T-cell (primary cell): ENCODE results near the gene ARHGEF12. TPM values are rescaled to one million over a fixed set of nuclear protein-coding genes. Genes with fewer than 3 reads are reported as not detected.

ENCODE experiments used
- ATAC-seq, 4 experiments: fragments of 200-7000 bp in 3 of 4; fragments of 150-1000 bp in 1 of 4; cut with Tn5 transposase; replicated peaks in 1 of 4; 1 replicate in 3 of 4; 2 replicates in 1 of 4; pipeline ENCODE4 v1.10.0; 2021; ENCODE audit warnings: moderate library complexity in 3 of 4, mild to moderate bottlenecking in 2 of 4, moderate number of reproducible peaks in 1 of 4
- CTCF ChIA-PET, 2 donors: fragments of 300-600 bp; sonication (Branson Sonifier 250); formaldehyde crosslinking; loops; one replicate each; lab custom pipeline; 2022; ENCODE audit warnings: antibody characterized with exemption in 2 of 2; lab: Charles Lee
- POLR2A ChIA-PET, 2 donors: fragments of 300-600 bp; sonication (Branson Sonifier 250); formaldehyde crosslinking; loops; one replicate each; lab custom pipeline; 2022; ENCODE audit warnings: antibody characterized with exemption in 2 of 2; lab: Charles Lee
- DNase-seq, 35 experiments: peaks; one replicate each; pipeline versions ENCODE4 v3.0.0 to v3.0.0-alpha.2; 2013 to 2023
- H3K27ac ChIP-seq: one replicate; pipeline ENCODE4 v1.5.1; 2013; ENCODE audit warnings: low read length
- H3K27me3 ChIP-seq, 2 experiments: replicated peaks in 1 of 2; 1 replicate in 1 of 2; 2 replicates in 1 of 2; pipeline versions ENCODE4 v1.6.1 to v1.7.0; 2013; ENCODE audit warnings: low read length in 1 of 2, mixed read lengths in 1 of 2; ENCODE audit not compliant: control insufficient read depth in 2 of 2, insufficient read depth in 2 of 2; ENCODE audit errors: extremely low read depth in 1 of 2
- H3K36me3 ChIP-seq, 2 donors: 1 replicate in 1 of 2; 2 replicates in 1 of 2; pipeline versions ENCODE4 v1.6.1 to v1.7.0; 2013; ENCODE audit warnings: low read length in 1 of 2; ENCODE audit not compliant: control insufficient read depth in 2 of 2, insufficient read depth in 1 of 2; ENCODE audit errors: extremely low read depth in 1 of 2
- H3K4me1 ChIP-seq, 2 experiments: 1 replicate in 1 of 2; 2 replicates in 1 of 2; pipeline versions ENCODE4 v1.6.1 to v1.7.0; 2013; ENCODE audit warnings: low read length in 2 of 2, mixed read lengths in 1 of 2; ENCODE audit not compliant: insufficient read depth in 2 of 2, control insufficient read depth in 1 of 2; ENCODE audit errors: extremely low read depth in 1 of 2
- H3K4me3 ChIP-seq, 2 donors: 1 replicate in 1 of 2; 2 replicates in 1 of 2; pipeline versions ENCODE4 v1.5.1 to v1.7.0; 2013; ENCODE audit warnings: mild to moderate bottlenecking in 2 of 2, low read length in 1 of 2, moderate library complexity in 1 of 2; ENCODE audit not compliant: control insufficient read depth in 1 of 2; ENCODE audit errors: extremely low read depth in 1 of 2
- H3K9me3 ChIP-seq: 2 replicates; pipeline ENCODE4 v1.7.0; 2013
- H3K27ac Mint-ChIP-seq, 2 donors: one replicate each; pipeline ENCODE4 v1.8.0; 2020 to 2021; ENCODE audit warnings: mild to moderate bottlenecking in 2 of 2, mixed read lengths in 2 of 2
- H3K27me3 Mint-ChIP-seq, 2 donors: one replicate each; pipeline ENCODE4 v1.8.0; 2021 to 2022; ENCODE audit warnings: mixed read lengths in 2 of 2
- H3K36me3 Mint-ChIP-seq: one replicate; pipeline ENCODE4 v1.8.0; 2021; ENCODE audit warnings: mixed read lengths
- H3K4me1 Mint-ChIP-seq, 3 donors: one replicate each; pipeline ENCODE4 v1.8.0; 2020 to 2022; ENCODE audit warnings: mixed read lengths in 3 of 3, mild to moderate bottlenecking in 1 of 3
- H3K4me3 Mint-ChIP-seq, 3 donors: one replicate each; pipeline ENCODE4 v1.8.0; 2020 to 2022; ENCODE audit warnings: mild to moderate bottlenecking in 3 of 3, mixed read lengths in 3 of 3, moderate library complexity in 3 of 3
- H3K9me3 Mint-ChIP-seq, 3 donors: one replicate each; pipeline ENCODE4 v1.8.0; 2020 to 2022; ENCODE audit warnings: mixed read lengths in 3 of 3
- WGBS: methylation state at CpG from one replicate; pipeline ENCODE4 v1.1.5; 2013; ENCODE audit warnings: missing lambda C conversion rate; ENCODE audit not compliant: insufficient coverage; 5-methylcytosine and 5-hydroxymethylcytosine counted together
- total RNA-seq, 35 experiments: library from RNA in 6 of 35; stranded (reverse) in 6 of 35; fragments of 120-200 nt in 1 of 35; gene quantifications; one replicate each; pipeline versions ENCODE4 v1.2.1 to v1.2.4 and lab custom pipeline; 2013 to 2026

The ARHGEF12 gene
- total RNA-seq, 5 donors from 2014 or later (not counting 1 experiment from before 2014, with no cell fraction given), result 4.8 to 12.8 (median 8.0) TPM

GRCh38 chr11:120354779-120355178, 18.6 kb downstream of the ARHGEF12 start:
- no peaks in the 10 kb centered on the region for H3K4me1 ChIP-seq
- H3K27ac ChIP-seq, result no peak overlapping the region
- CTCF ChIA-PET, result no interaction called here
- H3K27me3 Mint-ChIP-seq, result peaks cover 39 to 60% of the 10 kb centered on the region in 2 donors
- WGBS, result 100% methylated on average over 1 of the region's 6 CpGs
- H3K4me3 ChIP-seq, result no peak overlapping the region
- peaks cover 5% of the 10 kb centered on the region for H3K36me3 Mint-ChIP-seq
- no peak overlapping the region for H3K27ac Mint-ChIP-seq
- no peaks in the 10 kb centered on the region for H3K36me3 ChIP-seq
- no peak overlapping the region for H3K4me3 Mint-ChIP-seq
- ATAC-seq, result no peak
- H3K4me1 Mint-ChIP-seq, result peaks cover 0 to 4% (median 0%) of the 10 kb centered on the region in 3 donors
- no peaks in the 10 kb centered on the region for H3K9me3 Mint-ChIP-seq
- H3K9me3 ChIP-seq, result no peaks in the 10 kb centered on the region
- DNase-seq, result no peak
- POLR2A ChIA-PET, result no interaction called here
- peaks cover 3 to 40% of the 10 kb centered on the region in 2 experiments for H3K27me3 ChIP-seq

- peaks cover 5% of the 10 kb centered on the region for H3K36me3 Mint-ChIP-seq
- ChIA-PET CTCF (no interaction called here), POLR2A (no interaction called here)
- no peak overlapping the region for H3K4me3 Mint-ChIP-seq
- no peak overlapping the region for H3K27ac ChIP-seq
- H3K36me3 ChIP-seq, result no peaks in the 10 kb centered on the region
- H3K9me3 ChIP-seq, result no peaks in the 10 kb centered on the region
- H3K27me3 ChIP-seq, result peaks cover 2 to 34% of the 10 kb centered on the region in 2 experiments
- no peaks in the 10 kb centered on the region for H3K4me1 ChIP-seq
- no peak overlapping the region for H3K4me3 ChIP-seq
- H3K27ac Mint-ChIP-seq, result no peak overlapping the region
- ATAC-seq (no peak), DNase-seq (no peak)
- H3K4me1 Mint-ChIP-seq, result no peaks in the 10 kb centered on the region
- H3K27me3 Mint-ChIP-seq, result peaks cover 25 to 45% of the 10 kb centered on the region in 2 donors
- H3K9me3 Mint-ChIP-seq, result no peaks in the 10 kb centered on the region
- WGBS, result 96% methylated on average over 3 of the region's 6 CpGs
Observed at GRCh38 chr11:120357620-120358019, 21.4 kb downstream of the ARHGEF12 start.

- no peak overlapping the region for H3K4me3 Mint-ChIP-seq
- H3K9me3 ChIP-seq, result no peaks in the 10 kb centered on the region
- H3K27ac ChIP-seq, result no peak overlapping the region
- H3K36me3 ChIP-seq, result no peaks in the 10 kb centered on the region
- H3K27ac Mint-ChIP-seq, result no peak overlapping the region
- peaks cover 2 to 22% of the 10 kb centered on the region in 2 experiments for H3K27me3 ChIP-seq
- no peak overlapping the region for H3K4me3 ChIP-seq
- WGBS, result 90% methylated on average over 2 of the region's 3 CpGs
- peaks cover 21 to 36% of the 10 kb centered on the region in 2 donors for H3K27me3 Mint-ChIP-seq
- POLR2A ChIA-PET, result no interaction called here
- H3K4me1 ChIP-seq, result no peaks in the 10 kb centered on the region
- DNase-seq, result no peak
- peaks cover 5% of the 10 kb centered on the region for H3K36me3 Mint-ChIP-seq
- no peaks in the 10 kb centered on the region for H3K9me3 Mint-ChIP-seq
- ATAC-seq, result no peak
- H3K4me1 Mint-ChIP-seq, result no peaks in the 10 kb centered on the region
- CTCF ChIA-PET, result no interaction called here
Observed at GRCh38 chr11:120358729-120359128, 22.5 kb downstream of the ARHGEF12 start.

GRCh38 chr11:120363436-120363835, 27.2 kb downstream of the ARHGEF12 start:
- peaks cover 2 to 7% of the 10 kb centered on the region in 2 experiments for H3K27me3 ChIP-seq
- no peak for ATAC-seq

GRCh38 chr11:120365512-120365911, 29.3 kb downstream of the ARHGEF12 start:
- no peaks in the 10 kb centered on the region for H3K4me1 ChIP-seq
- peaks cover under 1 to 3% of the 10 kb centered on the region in 2 donors for H3K27me3 Mint-ChIP-seq
- H3K9me3 Mint-ChIP-seq, result no peaks in the 10 kb centered on the region
- no peak for ATAC-seq
- ChIA-PET CTCF (no interaction called here), POLR2A (no interaction called here)
- peaks cover 0 to 2% of the 10 kb centered on the region in 2 experiments for H3K27me3 ChIP-seq
- no peak overlapping the region for H3K27ac ChIP-seq
- no peaks in the 10 kb centered on the region for H3K9me3 ChIP-seq
- H3K4me3 ChIP-seq, result no peak overlapping the region
- H3K36me3 ChIP-seq, result no peaks in the 10 kb centered on the region
- no peak for DNase-seq
- no peaks in the 10 kb centered on the region for H3K4me1 Mint-ChIP-seq
- no peak overlapping the region for H3K27ac Mint-ChIP-seq
- H3K4me3 Mint-ChIP-seq, result no peak overlapping the region
- H3K36me3 Mint-ChIP-seq, result no peaks in the 10 kb centered on the region

More at GRCh38 chr11:120363436-120363835, 27.2 kb downstream of the ARHGEF12 start:
- Histone ChIP-seq H3K4me3 (no peak overlapping the region), H3K9me3 (no peaks in the 10 kb centered on the region), H3K27ac (no peak overlapping the region), H3K4me1 (no peaks in the 10 kb centered on the region), H3K36me3 (no peaks in the 10 kb centered on the region)
- Mint-ChIP-seq H3K4me1 (no peaks in the 10 kb centered on the region), H3K4me3 (no peak overlapping the region), H3K9me3 (no peaks in the 10 kb centered on the region), H3K36me3 (no peaks in the 10 kb centered on the region), H3K27ac (no peak overlapping the region), H3K27me3 (peaks cover 6 to 9% of the 10 kb centered on the region in 2 donors)
- no peak for DNase-seq
- POLR2A ChIA-PET, result no interaction called here
- CTCF ChIA-PET, result no interaction called here

- H3K27me3 Mint-ChIP-seq, result peaks cover 5 to 8% of the 10 kb centered on the region in 2 donors
- no peak overlapping the region for H3K27ac Mint-ChIP-seq
- no peak for DNase-seq
- Histone ChIP-seq H3K9me3 (no peaks in the 10 kb centered on the region), H3K27ac (no peak overlapping the region), H3K36me3 (no peaks in the 10 kb centered on the region), H3K4me3 (no peak overlapping the region), H3K27me3 (peaks cover 0 to 4% of the 10 kb centered on the region in 2 experiments), H3K4me1 (no peaks in the 10 kb centered on the region)
- POLR2A ChIA-PET, result no interaction called here
- ATAC-seq, result no peak
- no peaks in the 10 kb centered on the region for H3K4me1 Mint-ChIP-seq
- H3K4me3 Mint-ChIP-seq, result no peak overlapping the region
- CTCF ChIA-PET, result no interaction called here
- H3K36me3 Mint-ChIP-seq, result no peaks in the 10 kb centered on the region
- H3K9me3 Mint-ChIP-seq, result no peaks in the 10 kb centered on the region
Observed at GRCh38 chr11:120372296-120372695, 36.1 kb downstream of the ARHGEF12 start.

- Histone ChIP-seq H3K27ac (no peak overlapping the region), H3K4me1 (no peaks in the 10 kb centered on the region), H3K36me3 (no peaks in the 10 kb centered on the region), H3K4me3 (no peak overlapping the region), H3K27me3 (peaks cover 0 to 4% of the 10 kb centered on the region in 2 experiments), H3K9me3 (peaks cover 2% of the 10 kb centered on the region)
- H3K4me1 Mint-ChIP-seq, result no peaks in the 10 kb centered on the region
- ATAC-seq (no peak), DNase-seq (no peak)
- CTCF ChIA-PET, result no interaction called here
- H3K36me3 Mint-ChIP-seq, result peaks cover 10% of the 10 kb centered on the region
- H3K4me3 Mint-ChIP-seq, result no peak overlapping the region
- peaks cover 2 to 11% of the 10 kb centered on the region in 2 donors for H3K27me3 Mint-ChIP-seq
- H3K9me3 Mint-ChIP-seq, result peaks cover 0 to 11% (median 9%) of the 10 kb centered on the region in 3 donors
- WGBS, result no CpG with 5 or more reads among the region's 3 CpGs
- H3K27ac Mint-ChIP-seq, result no peak overlapping the region
- POLR2A ChIA-PET, result interaction anchor here in 1 of 2 donors (0.6 to 0.7 kb wide), 2 partner anchors 24 to 74 kb away, joined by 3 to 4 read pairs; no protein-coding TSS in a partner anchor
Observed at GRCh38 chr11:120375076-120375475, 38.9 kb downstream of the ARHGEF12 start.
